BJ (cell line): ENCODE data around the gene KIAA1671. TPM values are rescaled to one million over a fixed set of nuclear protein-coding genes. Genes with fewer than 3 reads are reported as not detected.

Experiments used
- CTCF ChIA-PET: fragments of 350-600 bp; formaldehyde crosslinking; extraction: SDS; loops from one replicate; lab custom pipeline; 2021; ENCODE audit warnings: antibody characterized with exemption, inconsistent platforms; lab: Yijun Ruan, JAX
- POLR2A ChIA-PET: fragments of 300-600 bp; sonication (Branson Sonifier 250); formaldehyde crosslinking; extraction: SDS; loops from one replicate; lab custom pipeline; 2021; ENCODE audit warnings: antibody characterized with exemption; lab: Charles Lee
- DNase-seq: peaks from one replicate; pipeline ENCODE4 v3.0.0-alpha.2; 2011; ENCODE audit warnings: low read depth
- H3K27me3 ChIP-seq: 2 replicates; pipeline ENCODE4 v1.6.0; 2011; ENCODE audit warnings: low read length; ENCODE audit not compliant: control insufficient read depth, insufficient read depth
- H3K36me3 ChIP-seq: 2 replicates; pipeline ENCODE4 v1.5.1; 2011; ENCODE audit warnings: low read length; ENCODE audit not compliant: control insufficient read depth, insufficient read depth
- H3K4me3 ChIP-seq: 2 replicates; pipeline ENCODE4 v1.5.1; 2011; ENCODE audit warnings: low read depth, mild to moderate bottlenecking, control low read depth, low read length
- CTCF ChIP-seq: IDR thresholded peaks from 2 replicates; pipeline ENCODE4 v1.5.1; 2011; ENCODE audit warnings: low read depth, mild to moderate bottlenecking, control low read depth, inconsistent platforms, low read length, moderate library complexity; ENCODE audit not compliant: insufficient read depth
- polyA plus RNA-seq: library from polyadenylated mRNA; depleted of rRNA; stranded (reverse); fragments of >200 nt; gene quantifications from 2 replicates; pipeline ENCODE4 v1.2.3, GENCODE V29; 2011

Gene KIAA1671
- polyA plus RNA-seq, 1 experiment: 0.11 TPM

DNA sequence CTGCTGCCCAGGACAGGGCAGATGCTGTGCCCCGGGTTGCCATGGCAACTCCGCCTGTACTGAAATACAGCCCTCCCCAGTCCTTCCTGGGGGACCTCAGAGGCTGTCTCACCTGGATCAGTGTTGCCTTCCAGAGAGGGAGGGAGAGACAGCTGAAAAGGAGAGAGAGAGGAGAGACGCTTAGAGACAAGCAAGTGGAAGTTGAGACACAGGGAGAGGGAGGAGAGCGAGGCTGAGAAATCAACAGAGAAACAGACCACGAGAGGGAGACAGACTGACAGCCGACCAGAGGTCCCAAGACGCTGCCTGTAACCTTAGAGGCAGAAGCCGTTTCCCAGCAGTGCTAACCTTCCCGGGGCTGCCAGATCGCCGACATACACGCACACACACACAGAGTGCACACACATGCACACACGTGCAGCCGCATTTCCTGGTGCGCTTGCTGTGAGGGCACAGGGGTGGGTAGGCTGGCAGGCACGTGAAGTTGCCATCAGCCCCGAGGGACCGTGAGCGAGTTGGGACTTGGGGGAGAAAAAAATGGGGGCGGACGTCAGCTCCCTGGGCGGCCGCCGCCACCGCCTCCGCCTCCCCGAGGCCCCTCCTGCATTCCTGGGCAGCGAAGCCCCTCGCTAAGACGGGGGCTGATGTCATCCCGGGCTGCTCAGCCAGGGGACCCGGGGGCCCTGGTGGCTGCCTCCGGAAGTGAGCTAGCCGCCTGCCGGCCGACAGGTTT lies 158.5 kb downstream of the KIAA1671 start:
- DNase-seq: peak; percentile 17
- Histone ChIP-seq H3K4me3 (peak overlapping the region; percentile 45), H3K27me3 (no peaks in the 10 kb centered on the region; the same call in 1 of the 2 replicates), H3K36me3 (no peaks in the 10 kb centered on the region)
- POLR2A ChIA-PET: no interaction called here
- CTCF ChIA-PET: interaction anchor here (1.5 to 1.6 kb wide), 2 partner anchors 10 to 12 kb away, joined by 3 to 4 read pairs; no protein-coding TSS in a partner anchor
- peak; percentile 68 for TF ChIP-seq CTCF

DNA sequence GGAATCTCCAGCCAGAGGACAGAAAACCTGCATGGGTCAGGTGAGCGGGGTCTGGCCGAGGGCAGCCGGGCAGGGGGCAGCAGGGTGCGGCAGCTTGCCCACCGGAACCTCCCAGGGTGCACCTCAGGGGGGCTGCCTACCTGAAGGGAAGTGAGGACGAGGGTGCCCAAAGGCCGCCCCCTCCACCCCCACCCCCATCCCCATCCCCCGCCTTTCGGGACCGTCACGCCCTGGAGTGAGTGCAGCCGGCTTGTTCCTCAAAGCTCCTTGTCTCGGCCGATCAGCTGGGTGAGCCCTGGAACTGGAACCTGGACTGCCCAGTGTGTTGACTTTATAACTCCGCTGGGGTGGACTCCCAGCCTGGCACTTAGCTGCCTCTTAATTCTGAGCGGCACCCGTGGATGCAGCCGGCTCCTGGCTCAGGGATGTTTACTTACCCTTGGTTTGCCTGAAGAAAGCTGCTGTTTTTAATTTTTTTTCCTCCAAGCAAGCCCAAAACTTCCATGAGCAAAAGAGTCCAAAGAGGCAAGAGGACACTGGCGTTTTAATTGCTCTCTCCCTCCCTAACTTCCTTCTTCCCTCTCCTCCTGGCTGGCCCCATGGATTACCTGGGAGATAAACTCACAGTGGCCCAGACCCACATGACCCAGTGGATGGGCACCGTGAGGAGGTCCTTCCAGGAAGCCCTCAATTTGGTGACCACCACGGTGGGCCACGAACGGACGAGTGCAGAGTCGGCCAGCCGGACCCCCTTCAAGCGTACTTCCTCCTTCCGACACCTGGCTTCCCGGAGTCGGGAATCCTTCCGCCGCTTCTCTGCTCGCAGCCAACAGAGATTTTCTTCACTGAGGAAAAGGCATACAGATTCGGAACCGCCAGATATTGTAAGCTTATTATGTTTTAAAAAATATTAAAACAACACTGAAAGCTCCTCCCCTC lies 159.3 kb downstream of the KIAA1671 start:
- no peak for DNase-seq
- no peak for TF ChIP-seq CTCF
- H3K27me3 ChIP-seq: no peaks in the 10 kb centered on the region; the same call in 1 of the 2 replicates
- ChIA-PET POLR2A (no interaction called here), CTCF (interaction anchor here (0.7 to 1.6 kb wide), 3 partner anchors 9 to 13 kb away, joined by 3 to 4 read pairs (median 3); no protein-coding TSS in a partner anchor)
- H3K36me3 ChIP-seq: no peaks in the 10 kb centered on the region
- peak overlapping the region; percentile 45 for H3K4me3 ChIP-seq

DNA sequence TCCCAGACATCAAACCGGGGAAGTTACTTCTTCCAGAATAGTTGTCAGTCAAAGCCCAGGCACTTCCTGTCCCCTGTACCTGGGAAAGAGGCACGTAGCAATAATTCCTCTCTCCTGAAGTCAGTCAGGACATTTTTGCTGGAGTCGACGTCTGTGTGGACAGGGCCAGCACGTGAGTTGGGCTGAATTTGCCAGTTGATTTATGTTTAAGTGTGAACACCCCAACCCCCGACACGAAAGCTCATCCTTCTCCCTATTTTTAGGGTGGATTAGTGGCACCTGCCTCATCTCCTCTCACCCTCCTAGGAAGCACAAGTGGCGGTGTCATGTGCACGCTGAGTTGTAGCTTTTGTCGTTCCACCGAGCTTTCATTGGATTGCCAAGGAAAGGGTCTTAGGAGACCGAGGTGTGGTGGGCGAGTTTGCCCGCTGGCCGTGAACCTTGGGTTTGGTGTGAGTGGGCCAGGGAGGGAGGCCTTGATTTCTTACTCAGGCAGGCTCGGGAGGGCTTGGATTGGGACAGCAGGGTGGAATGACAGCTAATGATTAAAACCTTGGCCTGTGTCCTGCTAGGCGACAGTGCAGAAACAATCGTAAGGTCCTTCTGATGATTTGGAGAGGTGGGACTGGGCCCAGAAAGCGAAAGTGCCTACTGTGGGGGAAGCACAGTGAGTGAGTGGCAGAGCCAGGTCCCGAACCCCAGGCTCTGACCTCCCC lies 160.2 kb downstream of the KIAA1671 start:
- ChIA-PET CTCF (interaction anchor here (0.7 kb wide), 1 partner anchor 10 kb away, joined by 3 read pairs; no protein-coding TSS in a partner anchor), POLR2A (no interaction called here)
- TF ChIP-seq CTCF: no peak
- Histone ChIP-seq H3K36me3 (no peaks in the 10 kb centered on the region), H3K4me3 (no peak overlapping the region), H3K27me3 (no peaks in the 10 kb centered on the region; the same call in 1 of the 2 replicates)
- no peak for DNase-seq

- Histone ChIP-seq H3K4me3 (no peak overlapping the region), H3K27me3 (no peaks in the 10 kb centered on the region; the same call in 1 of the 2 replicates), H3K36me3 (no peaks in the 10 kb centered on the region)
- no peak for TF ChIP-seq CTCF
- ChIA-PET POLR2A (no interaction called here), CTCF (interaction anchor here (0.6 kb wide), 1 partner anchor 65 kb away, joined by 3 read pairs; no protein-coding TSS in a partner anchor)
- DNase-seq: no peak
Observed at GRCh38 chr22:25113316-25113721, 160.8 kb downstream of the KIAA1671 start.
